NOMO-1 (cell line): Measurements from ENCODE around the gene TMED8.

Source experiments
- DNase-seq, 2 experiments: peaks; one replicate each; lab custom pipeline; 2025; ENCODE audit not compliant: unreplicated experiment in 2 of 2; lab: John Stamatoyannopoulos, UW

The TMED8 gene

DNA sequence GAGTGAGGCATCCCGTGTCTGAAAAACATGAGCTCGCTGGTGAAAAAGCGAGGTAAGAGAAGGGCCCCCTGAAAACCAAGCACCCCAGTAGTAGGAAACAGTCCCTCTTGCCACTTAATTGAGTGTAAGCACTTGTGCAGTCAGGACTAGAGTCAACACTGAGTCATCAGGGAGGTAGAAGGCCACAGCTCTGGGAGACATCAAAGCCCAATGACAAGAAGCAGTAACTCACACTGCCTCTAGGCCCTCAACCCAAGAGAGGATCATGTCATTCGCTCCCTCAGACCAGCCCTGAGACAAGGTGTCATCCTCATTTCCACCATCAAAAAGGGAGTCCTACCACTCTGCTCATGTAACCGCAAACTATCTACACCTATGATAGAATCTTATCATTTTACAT is 74.0 kb downstream of the TMED8 start:
- DNase-seq = no peak

DNA sequence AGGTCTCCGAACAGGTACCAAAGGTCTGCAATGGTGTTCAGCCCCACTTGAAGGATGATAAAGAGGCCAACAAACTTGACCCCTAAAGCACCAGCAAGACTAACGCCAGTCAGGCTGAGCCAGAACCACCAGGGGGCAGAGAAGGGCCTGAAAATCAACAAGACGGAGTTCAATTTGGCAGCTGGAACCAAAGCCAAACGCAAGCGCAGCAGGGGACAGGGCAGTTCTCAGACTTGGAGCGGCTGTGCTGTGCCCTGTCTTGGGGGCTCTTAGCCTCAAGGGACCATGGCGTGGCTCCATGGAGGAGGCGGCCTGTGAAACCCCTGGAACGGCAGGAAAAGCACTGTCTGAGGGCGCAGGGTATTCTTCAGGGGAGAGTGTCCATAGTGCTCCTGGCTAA is 75.8 kb downstream of the TMED8 start:
- peak; percentile 8 to 50 for DNase-seq

DNA sequence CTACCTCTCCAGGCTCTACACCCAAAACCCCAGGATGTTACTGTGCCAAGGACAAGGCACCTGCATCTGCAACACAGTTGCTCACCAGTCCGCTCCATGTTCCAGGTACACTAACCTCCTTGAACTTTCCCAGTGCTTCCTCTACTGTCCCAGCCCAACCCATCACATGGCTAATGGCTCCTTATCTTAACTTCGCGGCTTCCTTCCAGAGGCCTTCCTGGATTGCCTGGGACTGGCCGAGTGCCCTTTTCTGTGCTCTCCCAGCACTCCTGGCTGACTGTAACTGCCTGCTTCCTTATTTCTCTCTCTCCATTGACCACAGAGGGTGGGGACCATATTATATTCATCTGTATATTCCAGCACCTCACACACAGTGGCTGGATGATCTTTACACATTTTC is 77.1 kb downstream of the TMED8 start:
- no peak for DNase-seq

DNA sequence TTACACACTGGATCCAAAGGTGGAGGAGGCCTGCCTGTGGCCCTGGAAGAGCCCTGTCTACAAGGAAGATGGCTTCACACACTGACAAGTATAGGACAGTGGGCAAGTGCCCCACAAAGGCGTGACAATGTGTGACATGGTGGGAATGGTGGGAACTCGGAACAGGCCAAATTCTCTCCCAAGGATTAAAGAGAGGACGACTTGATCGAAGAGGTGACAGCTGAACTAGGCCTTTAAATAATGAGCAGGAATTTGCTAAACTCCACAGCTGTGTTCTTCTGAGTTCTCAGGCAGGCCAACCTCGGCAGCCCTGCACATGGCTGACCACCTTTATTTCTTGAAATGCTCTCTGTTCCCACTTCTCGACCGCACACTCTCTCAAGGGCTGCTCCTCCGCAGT is 80.0 kb downstream of the TMED8 start:
- DNase-seq = no peak

DNA sequence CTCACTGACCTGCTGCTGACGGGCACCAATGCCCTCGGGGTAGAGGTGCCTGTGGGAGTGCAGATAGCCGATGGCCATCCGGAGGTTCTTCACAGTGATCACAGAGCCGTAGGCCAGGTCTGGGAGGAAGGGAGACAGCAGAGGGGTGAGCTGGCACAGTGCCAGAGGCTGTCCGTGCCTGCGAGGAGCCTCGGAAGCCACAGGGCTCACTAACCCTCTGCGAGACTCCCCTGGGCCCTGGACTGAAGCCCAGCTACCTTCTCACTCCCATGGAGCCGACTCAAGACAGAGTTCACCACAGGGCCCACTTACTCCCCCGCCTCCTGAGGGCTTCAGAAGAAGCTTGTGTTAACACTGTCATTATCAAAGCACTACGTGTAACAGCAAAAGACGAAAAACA is 80.7 kb downstream of the TMED8 start:
- no peak for DNase-seq

DNA sequence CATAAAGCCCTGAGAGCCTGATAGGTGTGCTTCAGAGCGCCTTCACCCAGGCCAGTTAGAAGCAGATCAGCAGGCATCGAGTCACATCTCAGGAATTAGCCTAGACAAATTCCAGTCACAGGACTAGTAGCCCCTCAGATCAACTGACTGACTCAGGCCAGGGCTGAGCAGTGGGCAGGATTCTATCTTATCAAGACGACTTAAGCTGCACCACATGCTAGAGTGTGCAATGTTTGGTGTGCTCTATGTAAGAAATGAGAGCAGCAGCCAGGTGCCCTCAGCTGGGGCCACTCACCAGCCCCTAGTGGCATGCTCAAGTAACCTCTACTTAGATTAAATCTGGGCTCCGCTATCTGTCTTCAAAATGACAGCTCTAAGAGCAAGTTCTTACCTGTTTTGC is 86.2 kb downstream of the TMED8 start:
- DNase-seq = no peak

DNA sequence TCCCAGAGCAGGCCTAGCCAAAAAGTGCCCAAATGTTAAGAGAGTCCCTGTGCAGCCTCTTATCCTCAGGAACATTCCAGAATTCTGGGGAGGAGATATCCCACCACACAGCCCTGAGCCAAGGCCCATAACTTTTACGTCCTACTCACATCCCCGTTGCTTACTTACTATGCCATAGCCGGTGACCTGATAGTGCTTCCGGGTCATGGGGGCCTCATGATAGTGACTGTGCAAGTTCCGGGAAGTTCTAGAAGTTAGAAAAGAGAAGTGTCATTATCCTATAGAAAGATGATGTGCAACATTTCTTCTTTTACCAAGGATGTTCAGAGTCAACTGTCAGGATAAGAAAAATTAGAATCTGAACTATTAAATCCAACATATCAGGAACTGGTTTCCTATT is 90.3 kb downstream of the TMED8 start:
- no peak for DNase-seq
